ENCODE measurements around the gene EIF4H.
"Not testable (repeated sequence)": the region's sequence is repeated elsewhere in the genome, so short reads cannot be mapped to it uniquely, and the experiment has no call there.

Gene EIF4H

GRCh38 chr7:74199551-74200355 is 25.6 kb downstream of the EIF4H start:
- no peak for DNase-seq (ENCODE audit: low spot score)

- no peak for DNase-seq (ENCODE audit: low spot score)
Measured at GRCh38 chr7:74202841-74203556, 28.8 kb downstream of the EIF4H start.

- DNase-seq (ENCODE audit: low spot score), result no peak
Measured at GRCh38 chr7:74203956-74204618, 29.9 kb downstream of the EIF4H start.

- not testable (repeated sequence) for DNase-seq (ENCODE audit: low spot score)
Measured at GRCh38 chr7:74206052-74206451, 31.9 kb downstream of the EIF4H start.

GRCh38 chr7:74206589-74207120 is 32.5 kb downstream of the EIF4H start:
- DNase-seq (ENCODE audit: low spot score), result peak; percentile 65

- DNase-seq (ENCODE audit: low spot score), result no peak
Measured at GRCh38 chr7:74207586-74207985, 33.4 kb downstream of the EIF4H start.

GRCh38 chr7:74208241-74208640 is 34.1 kb downstream of the EIF4H start:
- DNase-seq (ENCODE audit: low spot score), result not testable (repeated sequence)

GRCh38 chr7:74212661-74213060 is 38.5 kb downstream of the EIF4H start:
- DNase-seq (ENCODE audit: low spot score), result no peak

GRCh38 chr7:74214816-74215630 is 40.9 kb downstream of the EIF4H start:
- DNase-seq (ENCODE audit: low spot score), result no peak

GRCh38 chr7:74215921-74216320 is 41.8 kb downstream of the EIF4H start:
- DNase-seq (ENCODE audit: low spot score), result no peak

GRCh38 chr7:74216361-74216761 is 42.2 kb downstream of the EIF4H start:
- no peak for DNase-seq (ENCODE audit: low spot score)

GRCh38 chr7:74217455-74218342 is 43.5 kb downstream of the EIF4H start:
- no peak for DNase-seq (ENCODE audit: low spot score)

GRCh38 chr7:74218343-74218698 is 44.2 kb downstream of the EIF4H start:
- no peak for DNase-seq (ENCODE audit: low spot score)

- no peak for DNase-seq (ENCODE audit: low spot score)
Measured at GRCh38 chr7:74219416-74219815, 45.3 kb downstream of the EIF4H start.

- no peak for DNase-seq (ENCODE audit: low spot score)
Measured at GRCh38 chr7:74220229-74220628, 46.1 kb downstream of the EIF4H start.

GRCh38 chr7:74221713-74222112 is 47.6 kb downstream of the EIF4H start:
- no peak for DNase-seq (ENCODE audit: low spot score)

GRCh38 chr7:74222851-74223710 is 48.9 kb downstream of the EIF4H start:
- DNase-seq (ENCODE audit: low spot score), result no peak

GRCh38 chr7:74223711-74224510 is 49.8 kb downstream of the EIF4H start:
- DNase-seq (ENCODE audit: low spot score), result no peak

GRCh38 chr7:74224511-74224832 is 50.3 kb downstream of the EIF4H start:
- no peak for DNase-seq (ENCODE audit: low spot score)

Measured in CD4-positive, alpha-beta T cell treated with Interleukin-6 at 100 ng/mL for 8 hours (primary cell).